ENCODE measurements around the gene RASAL1.
A peak's percentile ranks its signal among the peaks of the same experiment; 100 is the strongest.

Gene RASAL1

GRCh38 chr12:113135178-113136127 is at the start of gene RASAL1:
RASAL1 (minus strand) TSS chr12:113135761; CDS start chr12:113135462, 299 bp downstream.
- peak; percentile 82 to 89 for DNase-seq (ENCODE audit: low read depth in 2 of 2)

GRCh38 chr12:113184900-113185179 is 49.3 kb upstream of the RASAL1 start:
- DNase-seq (ENCODE audit: low read depth in 2 of 2), result peak; percentile 78 to 87

GRCh38 chr12:113184098-113184899 is 48.7 kb upstream of the RASAL1 start:
- DNase-seq (ENCODE audit: low read depth in 2 of 2), result peak in 1 of 2 donors; percentile 56

- no peak for DNase-seq (ENCODE audit: low read depth in 2 of 2)
Observed at GRCh38 chr12:113183030-113183589, 47.5 kb upstream of the RASAL1 start.

- no peak for DNase-seq (ENCODE audit: low read depth in 2 of 2)
Observed at GRCh38 chr12:113181975-113182374, 46.4 kb upstream of the RASAL1 start.

- no peak for DNase-seq (ENCODE audit: low read depth in 2 of 2)
Observed at GRCh38 chr12:113180333-113180732, 44.8 kb upstream of the RASAL1 start.

- no peak for DNase-seq (ENCODE audit: low read depth in 2 of 2)
Observed at GRCh38 chr12:113179023-113179422, 43.5 kb upstream of the RASAL1 start.

- DNase-seq (ENCODE audit: low read depth in 2 of 2), result peak; percentile 63 to 85
Observed at GRCh38 chr12:113174461-113175384, 39.2 kb upstream of the RASAL1 start.

GRCh38 chr12:113173081-113173698 is 37.6 kb upstream of the RASAL1 start:
- DNase-seq (ENCODE audit: low read depth in 2 of 2), result no peak

- DNase-seq (ENCODE audit: low read depth in 2 of 2), result no peak
Observed at GRCh38 chr12:113172185-113172584, 36.6 kb upstream of the RASAL1 start.

- no peak for DNase-seq (ENCODE audit: low read depth in 2 of 2)
Observed at GRCh38 chr12:113171543-113171942, 36.0 kb upstream of the RASAL1 start.

- no peak for DNase-seq (ENCODE audit: low read depth in 2 of 2)
Observed at GRCh38 chr12:113170926-113171325, 35.4 kb upstream of the RASAL1 start.

- DNase-seq (ENCODE audit: low read depth in 2 of 2), result no peak
Observed at GRCh38 chr12:113170457-113170856, 34.9 kb upstream of the RASAL1 start.

GRCh38 chr12:113169697-113170096 is 34.1 kb upstream of the RASAL1 start:
- no peak for DNase-seq (ENCODE audit: low read depth in 2 of 2)

GRCh38 chr12:113167868-113168267 is 32.3 kb upstream of the RASAL1 start:
- DNase-seq (ENCODE audit: low read depth in 2 of 2), result no peak

GRCh38 chr12:113165521-113166450 is 30.2 kb upstream of the RASAL1 start:
- DNase-seq (ENCODE audit: low read depth in 2 of 2), result no peak

GRCh38 chr12:113164014-113164413 is 28.5 kb upstream of the RASAL1 start:
- DNase-seq (ENCODE audit: low read depth in 2 of 2), result no peak

- DNase-seq (ENCODE audit: low read depth in 2 of 2), result no peak
Observed at GRCh38 chr12:113163030-113163360, 27.4 kb upstream of the RASAL1 start.

GRCh38 chr12:113162102-113163029 is 26.8 kb upstream of the RASAL1 start:
- DNase-seq (ENCODE audit: low read depth in 2 of 2), result no peak

All from stimulated activated CD4-positive, alpha-beta T cell treated with anti-CD3 and anti-CD28 coated beads, Interleukin-4, amount 100 ng/mL, for 48 hours (primary cell).